BLaER1 (cell line): Measurements from ENCODE around the gene KLHL8.

Source experiments
- H3K27ac ChIP-seq: shearing (Covaris generic); formaldehyde crosslinking; 2 replicates; pipeline ENCODE4 v1.8.1; 2022
- H3K27me3 ChIP-seq: shearing (Covaris generic); formaldehyde crosslinking; 2 replicates; pipeline ENCODE4 v1.8.1; 2022
- H3K36me3 ChIP-seq: shearing (Covaris generic); formaldehyde crosslinking; 2 replicates; pipeline ENCODE4 v1.8.1; 2022
- H3K4me1 ChIP-seq: shearing (Covaris generic); formaldehyde crosslinking; 2 replicates; pipeline ENCODE4 v1.8.1; 2022
- H3K4me2 ChIP-seq: shearing (Covaris generic); formaldehyde crosslinking; 2 replicates; pipeline ENCODE4 v1.8.1; 2022
- H3K4me3 ChIP-seq: shearing (Covaris generic); formaldehyde crosslinking; 2 replicates; pipeline ENCODE4 v1.8.1; 2022
- H3K9ac ChIP-seq: shearing (Covaris generic); formaldehyde crosslinking; 2 replicates; pipeline ENCODE4 v1.8.1; 2022
- H3K9me3 ChIP-seq: shearing (Covaris generic); formaldehyde crosslinking; 2 replicates; pipeline ENCODE4 v1.8.1; 2022
- H4K20me1 ChIP-seq: shearing (Covaris generic); formaldehyde crosslinking; 2 replicates; pipeline ENCODE4 v1.8.1; 2022
- Cebpa-rat ChIP-seq: shearing (Covaris generic); IDR thresholded peaks from 2 replicates; pipeline ENCODE4 v1.8.1; 2022

KLHL8 gene

DNA sequence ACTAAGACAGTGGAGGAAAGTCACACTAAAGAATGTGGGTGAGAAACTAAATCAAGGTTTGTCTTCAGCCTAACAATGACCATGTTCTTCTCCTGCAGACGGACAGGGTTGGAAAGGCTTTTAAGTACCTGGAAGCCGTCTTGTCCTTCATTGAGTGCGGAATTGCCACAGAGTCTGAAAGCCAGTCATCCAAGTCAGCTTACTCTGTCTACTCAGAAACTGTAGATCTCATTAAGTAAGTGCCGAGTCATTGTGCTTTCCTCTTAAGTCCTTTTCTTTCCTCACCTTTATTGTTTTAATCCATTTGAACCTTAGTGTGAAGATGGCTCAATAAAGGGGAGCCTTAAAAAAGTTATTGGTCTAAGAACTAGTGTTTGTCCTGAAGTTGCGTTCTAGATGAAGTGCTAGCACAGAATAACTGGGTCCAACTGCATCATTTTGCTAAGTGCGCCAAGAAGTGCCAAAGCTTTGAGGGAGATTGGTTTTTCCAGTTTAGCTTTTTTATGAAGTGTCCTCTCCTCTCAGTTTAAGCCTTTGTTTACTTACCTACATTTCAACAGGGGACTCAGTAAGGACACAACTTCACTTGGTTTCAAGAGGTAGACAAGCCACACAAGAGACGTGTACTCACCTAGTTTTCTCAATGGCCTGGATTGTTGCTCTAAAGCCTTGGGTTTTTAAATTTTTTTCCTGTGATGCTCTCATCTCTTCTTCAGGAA is 89.3 kb downstream of the KLHL8 start:
- Histone ChIP-seq H3K4me2 (no peak overlapping the region), H3K4me3 (no peak overlapping the region), H4K20me1 (no peaks in the 10 kb centered on the region; the same call in 1 of the 2 replicates), H3K36me3 (peaks cover 100% of the 10 kb centered on the region), H3K4me1 (no peaks in the 10 kb centered on the region), H3K9me3 (no peaks in the 10 kb centered on the region), H3K27me3 (no peaks in the 10 kb centered on the region), H3K9ac (no peak overlapping the region), H3K27ac (no peak overlapping the region)
- no peak for TF ChIP-seq Cebpa-rat

GRCh38 chr4:87129681-87130080 is 90.7 kb downstream of the KLHL8 start:
- H3K27me3 ChIP-seq = no peaks in the 10 kb centered on the region
- H3K9me3 ChIP-seq = no peaks in the 10 kb centered on the region
- no peaks in the 10 kb centered on the region for H3K4me1 ChIP-seq
- no peak overlapping the region for H3K27ac ChIP-seq
- no peak for TF ChIP-seq Cebpa-rat
- H4K20me1 ChIP-seq = peaks cover 2% of the 10 kb centered on the region; the same call in 1 of the 2 replicates
- peaks cover 100% of the 10 kb centered on the region for H3K36me3 ChIP-seq
- no peak overlapping the region for H3K4me3 ChIP-seq
- no peak overlapping the region for H3K4me2 ChIP-seq
- no peak overlapping the region for H3K9ac ChIP-seq

- Histone ChIP-seq H4K20me1 (peaks cover 18% of the 10 kb centered on the region), H3K27me3 (no peaks in the 10 kb centered on the region), H3K9me3 (no peaks in the 10 kb centered on the region), H3K4me1 (0 out of 2 replicates have a peak, but pooled peaks cover 3% of the 10 kb centered on the region), H3K4me3 (no peak overlapping the region), H3K27ac (no peak overlapping the region), H3K9ac (no peak overlapping the region), H3K4me2 (no peak overlapping the region), H3K36me3 (peaks cover 100% of the 10 kb centered on the region)
- TF ChIP-seq Cebpa-rat = no peak
These were observed 92.3 kb downstream of the KLHL8 start for GRCh38 chr4:87128006-87128705.

GRCh38 chr4:87126056-87126455 is 94.4 kb downstream of the KLHL8 start:
- Histone ChIP-seq H3K4me1 (peaks cover 24% of the 10 kb centered on the region), H3K36me3 (peaks cover 99% of the 10 kb centered on the region), H3K27me3 (no peaks in the 10 kb centered on the region), H3K9ac (no peak overlapping the region), H3K9me3 (no peaks in the 10 kb centered on the region), H3K4me2 (no peak overlapping the region), H3K27ac (no peak overlapping the region), H3K4me3 (no peak overlapping the region), H4K20me1 (peaks cover 39% of the 10 kb centered on the region)
- no peak for TF ChIP-seq Cebpa-rat

DNA sequence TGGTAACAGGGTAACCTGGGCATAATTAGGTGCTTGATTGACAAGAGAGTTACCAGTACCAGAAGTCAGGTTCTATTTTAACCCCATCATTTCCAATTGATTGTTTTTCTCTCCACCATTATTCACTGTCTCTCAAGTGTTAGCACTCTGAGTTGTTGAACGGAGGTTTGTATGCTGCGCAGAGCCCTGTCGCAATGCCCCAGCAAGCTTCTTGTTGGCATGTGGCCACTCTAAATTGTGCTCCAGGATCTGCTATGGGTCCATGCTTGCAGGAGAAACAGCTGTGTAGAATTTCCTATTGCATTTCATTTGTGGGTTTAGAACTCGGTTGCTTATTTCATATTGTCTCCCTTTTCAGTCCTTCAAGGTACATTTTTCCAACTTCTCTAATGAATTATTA is 98.2 kb downstream of the KLHL8 start:
- H3K4me3 ChIP-seq = no peak overlapping the region
- H3K27ac ChIP-seq = no peak overlapping the region
- H3K4me2 ChIP-seq = peak overlapping the region; percentile 53
- H3K27me3 ChIP-seq = no peaks in the 10 kb centered on the region
- no peak for TF ChIP-seq Cebpa-rat
- peaks cover 77% of the 10 kb centered on the region for H4K20me1 ChIP-seq
- H3K36me3 ChIP-seq = peaks cover 99% of the 10 kb centered on the region
- no peaks in the 10 kb centered on the region for H3K9me3 ChIP-seq
- H3K4me1 ChIP-seq = peaks cover 59% of the 10 kb centered on the region
- H3K9ac ChIP-seq = no peak overlapping the region

DNA sequence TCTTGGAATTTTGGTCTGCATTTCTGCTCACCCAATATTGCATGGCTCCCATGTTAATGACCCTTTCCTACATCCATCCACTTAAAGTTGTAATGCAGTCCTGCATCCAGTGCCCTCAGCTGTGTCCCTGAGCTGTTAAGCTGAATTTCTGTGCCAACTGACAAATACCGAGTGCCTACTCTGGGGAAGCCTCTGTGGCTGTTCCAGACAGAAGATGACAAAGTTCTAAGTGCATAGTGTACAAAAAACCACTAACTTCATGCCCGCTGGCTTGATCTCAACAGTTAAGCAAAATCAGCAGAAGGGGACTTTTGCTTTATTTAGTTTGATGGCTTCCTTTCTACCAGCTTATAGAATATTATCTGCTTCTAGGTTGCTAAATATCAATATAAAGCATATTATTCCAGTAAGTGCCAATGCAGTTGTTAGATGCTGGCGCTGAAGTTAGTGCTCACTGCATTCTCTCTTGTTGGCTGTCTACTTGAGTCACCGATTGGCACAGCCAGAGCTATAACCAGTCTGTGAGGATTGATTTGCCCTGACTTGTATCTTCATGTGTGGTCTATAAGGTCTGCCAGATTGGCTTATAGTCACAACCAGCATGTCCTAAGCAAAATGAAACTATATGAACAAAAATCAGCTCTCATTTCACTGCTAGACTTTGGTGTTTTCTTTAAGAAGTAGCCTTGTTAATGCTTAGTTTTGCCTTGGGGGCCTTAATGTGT is 98.9 kb downstream of the KLHL8 start:
- Histone ChIP-seq H3K9ac (no peak overlapping the region), H3K27me3 (no peaks in the 10 kb centered on the region), H4K20me1 (peaks cover 84% of the 10 kb centered on the region), H3K4me1 (peaks cover 59% of the 10 kb centered on the region), H3K4me2 (peak overlapping the region; percentile 53), H3K36me3 (peaks cover 99% of the 10 kb centered on the region), H3K9me3 (no peaks in the 10 kb centered on the region), H3K27ac (peak overlapping the region; percentile 33; the same call in 1 of the 2 replicates), H3K4me3 (no peak overlapping the region)
- no peak for TF ChIP-seq Cebpa-rat

DNA sequence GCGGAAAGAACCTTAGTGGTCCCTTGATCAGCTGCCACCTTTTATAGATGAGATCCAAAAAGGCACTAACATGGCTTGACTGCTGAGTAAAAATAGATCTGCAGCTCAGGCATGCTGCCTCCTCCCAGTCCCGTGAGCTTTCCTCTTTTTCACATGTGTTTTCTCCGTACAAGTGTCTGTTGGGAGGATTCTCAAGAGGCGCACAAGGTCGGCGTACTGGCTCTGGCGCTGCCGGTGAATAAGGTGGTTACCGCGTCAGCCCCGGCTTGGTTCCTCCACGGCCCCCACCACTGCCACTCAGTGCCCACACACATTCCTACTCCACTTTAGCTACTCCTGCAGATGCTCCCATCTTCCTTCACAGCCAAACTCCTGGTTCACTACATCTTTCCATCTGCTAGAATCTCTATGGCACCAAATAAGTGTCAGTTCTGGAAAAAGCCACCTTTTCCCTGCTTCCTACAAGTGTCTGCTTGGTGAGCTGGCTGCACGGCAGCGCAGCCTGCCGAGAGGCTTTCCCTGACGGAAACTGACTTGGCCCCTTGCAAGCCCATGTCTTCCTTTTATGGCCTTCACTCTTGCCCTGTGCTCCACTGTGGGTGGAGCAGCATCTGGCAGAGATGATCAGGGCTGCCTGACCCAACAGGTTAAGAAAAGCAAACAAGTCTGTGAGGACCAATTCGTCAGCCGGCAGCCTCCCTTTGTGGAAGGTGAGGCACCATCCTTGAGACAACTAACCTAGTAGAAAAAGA is 99.8 kb downstream of the KLHL8 start:
- no peaks in the 10 kb centered on the region for H3K9me3 ChIP-seq
- H3K27me3 ChIP-seq = no peaks in the 10 kb centered on the region
- H4K20me1 ChIP-seq = peaks cover 91% of the 10 kb centered on the region
- H3K4me3 ChIP-seq = no peak overlapping the region
- H3K36me3 ChIP-seq = peaks cover 99% of the 10 kb centered on the region
- H3K9ac ChIP-seq = no peak overlapping the region
- no peak for TF ChIP-seq Cebpa-rat
- H3K27ac ChIP-seq = peak overlapping the region; percentile 33; the same call in 1 of the 2 replicates
- H3K4me2 ChIP-seq = peak overlapping the region; percentile 53
- peaks cover 59% of the 10 kb centered on the region for H3K4me1 ChIP-seq

GRCh38 chr4:87120010-87120409 is 100.4 kb downstream of the KLHL8 start:
- Histone ChIP-seq H3K9ac (no peak overlapping the region), H3K27me3 (no peaks in the 10 kb centered on the region), H3K9me3 (no peaks in the 10 kb centered on the region), H3K4me3 (no peak overlapping the region), H3K4me1 (peaks cover 59% of the 10 kb centered on the region), H3K4me2 (no peak overlapping the region), H4K20me1 (peaks cover 97% of the 10 kb centered on the region), H3K27ac (no peak overlapping the region), H3K36me3 (peaks cover 99% of the 10 kb centered on the region)
- no peak for TF ChIP-seq Cebpa-rat

- H3K27me3 ChIP-seq = no peaks in the 10 kb centered on the region
- H3K27ac ChIP-seq = no peak overlapping the region
- H3K9ac ChIP-seq = no peak overlapping the region
- peak overlapping the region; percentile 21; the same call in 1 of the 2 replicates for H3K4me2 ChIP-seq
- no peak overlapping the region for H3K4me3 ChIP-seq
- H3K9me3 ChIP-seq = no peaks in the 10 kb centered on the region
- peaks cover 99% of the 10 kb centered on the region for H3K36me3 ChIP-seq
- peaks cover 93% of the 10 kb centered on the region for H4K20me1 ChIP-seq
- peaks cover 59% of the 10 kb centered on the region for H3K4me1 ChIP-seq
- TF ChIP-seq Cebpa-rat = no peak
These were observed 101.6 kb downstream of the KLHL8 start for GRCh38 chr4:87118826-87119225.
